Head of caudate nucleus (tissue), 42 donors: ENCODE data around the gene GHITM.
"Not testable (repeated sequence)": the region's sequence is repeated elsewhere in the genome, so short reads cannot be mapped to it uniquely, and the experiment has no call there.

Experiments
- DNase-seq, 42 donors: peaks; one replicate each; pipeline versions ENCODE4 v3.0.0 to v3.0.0-alpha.2; 2020 to 2021; ENCODE audit warnings: mixed read lengths in 7 of 42
- intact Hi-C: fragments of 100-400 bp; cut with DNase I; formaldehyde crosslinking; loops from one replicate; pipeline ENCODE4 v1.15.0; 2022

Gene GHITM

DNA sequence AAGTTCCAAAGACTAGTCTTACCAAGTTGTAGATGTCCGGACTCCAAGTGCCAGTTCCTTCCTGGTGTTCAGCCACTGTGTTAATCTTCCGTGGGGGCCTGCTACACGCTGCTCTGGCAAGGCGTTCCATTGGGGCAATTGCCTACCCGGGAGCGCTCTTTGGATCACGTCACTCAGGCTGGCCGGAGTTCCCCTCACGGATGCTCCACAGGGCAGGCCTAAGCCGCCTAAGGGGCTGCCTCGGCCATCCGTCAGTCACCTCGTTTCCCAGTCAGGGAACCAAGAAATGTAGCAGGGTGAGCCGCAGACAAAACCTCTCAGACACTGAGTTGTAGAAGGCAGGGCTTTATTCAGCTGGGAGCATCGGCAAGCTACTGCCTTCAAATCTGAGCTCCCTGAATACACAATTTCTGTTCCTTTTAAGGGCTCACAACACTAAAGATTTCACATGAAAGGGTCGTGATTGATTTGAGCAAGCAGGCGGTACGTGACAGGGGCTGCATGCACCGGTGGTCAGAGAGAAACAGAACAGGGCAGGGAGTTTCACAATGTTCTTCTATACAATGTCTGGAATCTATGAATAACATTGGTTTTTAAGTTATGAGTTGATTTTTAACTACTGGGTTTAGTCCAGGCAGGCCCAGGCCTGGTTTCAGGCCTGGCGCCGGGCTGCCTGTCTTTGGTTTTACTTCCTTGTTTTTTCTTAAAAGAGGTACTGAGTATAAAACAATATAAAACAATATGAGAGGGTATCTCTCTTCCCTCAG, 32.6 kb downstream of the GHITM start:
- DNase-seq = peak in 4 of 42 donors; percentile 7 to 33 (median 16)
- intact Hi-C loops = not testable (repeated sequence)

DNA sequence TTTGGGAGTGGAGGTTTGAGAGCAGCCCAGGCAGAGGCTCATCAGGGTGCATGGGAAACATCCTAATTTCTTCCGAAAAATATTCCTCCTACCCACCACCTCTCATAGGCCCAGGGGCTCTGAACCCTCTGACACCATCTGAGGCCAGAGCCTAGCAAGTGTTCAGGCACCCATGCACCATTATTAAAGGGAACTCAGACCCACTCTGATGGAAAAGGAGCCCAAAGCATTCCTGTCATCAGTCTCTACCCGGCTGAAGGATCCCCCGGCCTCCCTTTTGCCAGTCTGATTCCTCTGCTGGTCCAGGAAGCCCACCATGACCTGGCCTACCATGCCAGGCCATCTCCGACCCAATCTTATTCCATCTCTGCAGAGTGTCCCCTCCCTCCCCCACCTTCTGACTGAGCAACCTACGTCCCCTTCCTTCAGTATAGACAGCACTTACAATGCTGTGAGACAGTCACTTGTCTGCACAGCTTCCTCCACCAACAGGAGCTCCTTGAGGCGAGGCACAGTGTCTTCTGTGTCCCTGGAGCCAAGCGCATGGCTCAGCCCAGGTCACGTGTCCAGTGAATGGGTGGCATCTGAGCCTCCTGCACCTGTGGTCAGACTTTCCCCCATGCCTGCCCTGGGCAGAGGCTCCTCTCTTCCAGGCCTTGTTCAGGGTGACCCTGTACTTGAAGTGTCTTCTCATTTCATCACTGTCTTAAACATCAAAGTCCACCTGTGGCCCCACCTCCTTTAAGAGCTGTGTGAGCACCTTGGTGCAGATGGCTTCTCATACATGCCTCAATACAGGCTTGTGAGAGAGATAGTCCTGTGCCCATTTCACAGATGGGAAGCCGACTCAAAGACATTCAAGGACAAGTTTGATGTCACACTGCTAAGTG, 33.4 kb downstream of the GHITM start:
- peak in 4 of 42 donors; percentile 3 to 34 (median 11) for DNase-seq
- intact Hi-C loops = no loop called here

DNA sequence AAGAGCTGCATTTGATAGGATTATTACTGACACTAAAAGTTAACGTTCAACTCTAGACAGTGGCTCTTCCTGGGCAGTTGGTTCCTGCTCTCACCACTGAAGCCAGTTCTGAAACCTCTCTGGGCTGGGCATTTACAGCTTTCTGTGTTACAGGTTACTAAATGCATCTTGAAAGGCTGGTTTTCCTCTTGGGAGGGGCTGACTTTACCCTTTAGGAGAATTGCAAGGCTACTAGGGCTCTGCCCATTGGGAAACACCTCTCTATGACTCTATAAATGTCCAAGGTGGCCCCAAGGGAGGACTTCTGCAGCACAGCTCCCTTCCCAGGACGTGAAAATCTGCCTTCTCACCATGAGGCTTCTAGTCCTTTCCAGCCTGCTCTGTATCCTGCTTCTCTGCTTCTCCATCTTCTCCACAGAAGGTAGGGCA, 34.2 kb downstream of the GHITM start, which contains the start of gene GPR15LG:
TSS of gene GPR15LG (plus strand) at position 301 of the 429 bp plus-strand sequence. CDS start at position 352, 51 bp downstream.
- DNase-seq = peak in 2 of 42 donors; percentile 3 to 11
- intact Hi-C loops = no loop called here

DNA sequence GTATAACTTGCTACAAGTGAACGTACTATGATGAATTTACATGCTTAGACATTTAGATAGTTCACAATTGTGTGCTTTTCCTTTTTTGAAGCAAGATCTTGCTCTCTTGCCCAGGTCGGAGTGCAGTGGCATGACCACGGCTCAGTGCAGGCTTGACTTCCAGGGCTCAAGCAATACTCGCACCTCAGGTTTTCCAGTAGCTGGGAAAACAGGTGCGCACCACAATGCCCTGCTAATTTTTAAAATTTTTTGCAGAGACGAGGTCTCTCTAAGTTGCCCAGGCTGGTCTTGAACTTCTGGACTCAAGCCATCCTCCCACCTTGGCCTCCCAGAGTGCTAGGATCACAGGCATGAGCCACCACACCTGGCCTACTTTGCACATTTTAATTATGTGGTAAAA, 36.1 kb downstream of the GHITM start:
- intact Hi-C loops = no loop called here
- DNase-seq = peak in 1 of 42 donors; percentile 10

DNA sequence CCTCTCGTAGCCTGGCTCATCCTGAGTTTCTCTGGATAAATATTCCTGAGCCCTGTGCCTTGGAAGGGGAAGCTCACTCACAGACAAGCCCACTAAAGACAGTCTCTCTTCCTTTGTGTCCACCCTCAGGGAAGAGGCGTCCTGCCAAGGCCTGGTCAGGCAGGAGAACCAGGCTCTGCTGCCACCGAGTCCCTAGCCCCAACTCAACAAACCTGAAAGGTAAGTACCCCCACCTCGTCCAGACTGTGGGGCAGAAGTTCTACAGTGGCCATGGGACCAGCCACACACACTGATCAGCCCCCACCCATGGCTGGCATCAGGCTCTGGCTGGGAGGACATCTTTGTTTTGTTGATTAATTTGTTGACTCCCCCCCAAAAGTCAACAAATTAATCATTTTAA, 37.0 kb downstream of the GHITM start:
- DNase-seq = peak in 2 of 42 donors; percentile 6 to 20
- intact Hi-C loops = no loop called here

DNA sequence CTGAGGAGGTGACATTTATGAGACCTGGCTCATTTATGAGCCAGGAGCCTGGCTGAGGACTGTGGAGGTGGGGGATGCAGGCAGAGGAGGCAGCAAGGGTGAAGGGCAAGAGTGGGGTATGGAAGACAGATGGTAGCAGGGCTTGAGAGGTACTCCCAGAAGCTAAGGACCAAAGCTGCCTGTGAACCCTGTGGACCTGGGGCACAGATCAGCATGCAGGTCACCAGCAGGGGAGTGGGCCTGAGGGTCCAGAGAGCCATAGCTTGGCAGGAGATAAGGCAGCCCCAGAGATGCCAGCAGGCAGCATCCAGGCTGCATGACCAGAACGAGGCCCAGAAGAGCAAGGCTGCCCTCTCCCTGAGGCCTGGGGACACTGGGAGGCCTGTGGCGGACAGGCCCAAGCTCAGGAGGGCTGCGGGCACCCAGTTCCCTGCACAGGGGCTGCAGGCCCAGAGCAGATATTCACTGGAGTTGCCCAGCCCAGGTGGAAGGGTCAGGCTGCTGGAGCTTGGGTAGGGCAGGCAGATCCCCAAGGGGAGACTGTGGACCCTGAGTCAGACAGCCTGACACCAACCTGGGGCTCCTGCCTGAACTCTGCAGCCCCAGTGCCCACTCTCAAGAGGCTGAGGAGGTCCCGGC, 37.6 kb downstream of the GHITM start:
- intact Hi-C loops = no loop called here
- DNase-seq = peak in 2 of 42 donors; percentile 7 to 15

DNA sequence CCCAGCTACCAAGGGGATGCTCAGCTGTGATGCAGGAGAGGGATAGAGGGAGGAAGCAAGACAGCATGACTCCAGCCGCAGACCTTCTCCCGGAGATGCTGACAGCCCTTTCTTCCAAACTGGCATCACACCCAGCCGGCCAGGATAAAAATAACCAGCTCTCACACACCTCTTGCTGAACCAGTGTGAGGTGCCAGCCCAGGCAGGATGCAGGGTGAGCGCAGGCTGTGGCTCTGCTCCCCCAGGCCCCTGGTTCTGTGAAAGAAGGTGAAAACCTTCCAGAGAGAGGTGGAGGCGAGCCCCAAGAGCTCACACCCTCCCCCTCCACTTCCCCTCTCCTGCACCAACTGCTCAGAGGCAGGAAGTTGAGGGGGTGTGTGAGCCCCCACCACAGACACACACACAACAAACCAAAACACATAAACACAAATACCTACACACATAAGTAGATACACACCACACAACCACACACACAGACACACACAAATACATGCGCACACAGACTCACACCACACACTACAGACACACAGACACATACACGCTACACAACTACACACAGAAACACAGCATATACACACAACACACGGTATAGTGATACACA, 38.3 kb downstream of the GHITM start:
- DNase-seq = peak in 1 of 42 donors; percentile 20
- intact Hi-C loops = no loop called here

DNA sequence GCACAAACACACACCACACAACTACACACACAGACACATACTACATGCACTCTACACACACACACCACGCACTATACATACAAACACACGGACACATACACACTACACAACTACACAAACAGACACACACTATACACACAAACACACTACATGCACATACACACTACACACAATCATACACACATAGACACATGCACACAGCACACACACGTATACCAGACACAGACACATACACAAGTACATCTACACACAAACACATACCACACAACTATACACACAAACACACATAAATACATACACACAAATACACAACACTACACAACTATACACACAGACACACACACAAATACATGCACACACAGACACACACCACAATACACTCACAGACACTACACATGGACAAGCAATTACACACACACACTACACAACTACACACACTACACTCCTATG, 38.9 kb downstream of the GHITM start:
- peak in 1 of 42 donors; percentile 5 for DNase-seq
- intact Hi-C loops = no loop called here

DNA sequence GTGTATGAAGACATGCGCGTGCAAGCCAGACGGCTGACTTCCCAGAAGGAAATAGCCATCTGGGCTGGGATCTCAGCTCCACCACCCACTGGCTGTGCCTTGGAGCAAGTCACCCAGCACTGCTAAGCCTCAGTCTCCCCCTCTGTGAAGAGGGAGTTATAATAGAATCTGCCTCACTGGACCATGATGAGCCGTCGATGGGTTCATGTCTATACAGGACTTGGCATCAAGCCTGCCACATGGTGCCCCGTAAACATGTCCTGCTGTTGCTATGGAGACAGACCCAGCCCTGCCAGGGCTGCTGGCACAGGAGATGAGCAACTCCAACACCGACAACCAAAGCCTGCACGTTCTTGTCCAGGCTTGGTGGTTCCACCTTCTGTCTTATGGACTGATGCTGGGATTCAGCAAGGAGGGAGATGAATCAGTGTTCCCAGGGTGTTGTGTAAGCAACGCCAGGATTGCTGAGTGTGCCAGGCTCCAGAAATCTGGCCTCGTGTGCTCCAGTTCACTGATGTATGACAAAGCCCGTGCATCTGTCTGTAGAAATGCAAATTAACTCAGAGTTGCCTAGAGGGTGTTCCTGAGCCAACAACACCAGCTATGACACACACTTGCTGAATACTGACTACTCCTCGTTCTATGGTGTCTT, 39.9 kb downstream of the GHITM start:
- intact Hi-C loops = no loop called here
- peak in 21 of 42 donors; percentile 16 to 83 (median 41) for DNase-seq

DNA sequence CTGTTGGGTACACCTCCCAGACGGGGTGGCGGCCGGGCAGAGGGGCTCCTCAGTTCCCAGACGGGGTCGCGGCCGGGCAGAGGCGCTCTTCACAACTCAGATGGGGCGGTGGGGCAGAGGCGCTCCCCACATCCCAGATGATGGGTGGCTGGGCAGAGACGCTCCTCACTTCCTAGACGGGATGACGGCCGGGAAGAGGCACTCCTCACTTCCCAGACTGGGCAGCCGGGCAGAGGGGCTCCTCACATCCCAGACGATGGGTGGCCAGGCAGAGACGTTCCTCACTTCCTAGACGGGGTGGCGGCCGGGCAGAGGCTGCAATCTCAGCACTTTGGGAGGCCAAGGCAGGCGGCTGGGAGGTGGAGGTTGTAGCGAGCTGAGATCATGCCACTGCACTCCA, 41.1 kb downstream of the GHITM start:
- DNase-seq = peak in 1 of 42 donors; percentile 15

DNA sequence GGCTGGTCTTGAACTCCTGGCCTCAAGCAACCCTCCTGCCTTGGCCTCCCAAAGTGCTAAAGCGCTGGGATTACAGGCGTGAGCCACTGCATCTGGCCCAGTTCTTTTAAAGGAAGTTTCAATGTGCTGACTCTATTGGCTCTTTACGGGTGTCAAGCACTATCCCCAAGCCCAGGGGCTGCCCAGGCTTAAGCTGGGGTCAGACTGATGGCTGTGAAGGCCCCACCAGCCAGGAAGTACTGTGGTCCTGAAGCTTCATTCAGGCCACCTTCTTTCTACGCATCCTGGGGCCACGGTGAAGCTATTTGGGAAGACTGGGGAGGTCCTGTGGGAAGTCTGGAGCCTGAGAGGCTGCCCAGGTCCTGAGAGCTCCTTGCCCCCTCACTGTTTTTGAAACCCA, 42.3 kb downstream of the GHITM start:
- intact Hi-C loops = no loop called here
- DNase-seq = no peak

More for the DNA sequence above, 41.1 kb downstream of the GHITM start:
- intact Hi-C loops = not testable (repeated sequence)

DNA sequence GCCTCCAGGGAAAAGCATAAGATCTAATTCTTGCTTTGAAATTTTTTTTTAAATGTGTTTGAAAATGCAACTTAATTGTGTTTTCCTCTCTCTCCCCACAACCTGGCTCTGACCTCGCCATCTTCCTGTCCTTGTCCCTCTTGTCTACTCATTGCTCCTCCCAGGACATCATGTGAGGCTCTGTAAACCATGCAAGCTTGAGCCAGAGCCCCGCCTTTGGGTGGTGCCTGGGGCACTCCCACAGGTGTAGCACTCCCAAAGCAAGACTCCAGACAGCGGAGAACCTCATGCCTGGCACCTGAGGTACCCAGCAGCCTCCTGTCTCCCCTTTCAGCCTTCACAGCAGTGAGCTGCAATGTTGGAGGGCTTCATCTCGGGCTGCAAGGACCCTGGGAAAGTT, 45.2 kb downstream of the GHITM start:
- no peak for DNase-seq
- intact Hi-C loops = no loop called here

DNA sequence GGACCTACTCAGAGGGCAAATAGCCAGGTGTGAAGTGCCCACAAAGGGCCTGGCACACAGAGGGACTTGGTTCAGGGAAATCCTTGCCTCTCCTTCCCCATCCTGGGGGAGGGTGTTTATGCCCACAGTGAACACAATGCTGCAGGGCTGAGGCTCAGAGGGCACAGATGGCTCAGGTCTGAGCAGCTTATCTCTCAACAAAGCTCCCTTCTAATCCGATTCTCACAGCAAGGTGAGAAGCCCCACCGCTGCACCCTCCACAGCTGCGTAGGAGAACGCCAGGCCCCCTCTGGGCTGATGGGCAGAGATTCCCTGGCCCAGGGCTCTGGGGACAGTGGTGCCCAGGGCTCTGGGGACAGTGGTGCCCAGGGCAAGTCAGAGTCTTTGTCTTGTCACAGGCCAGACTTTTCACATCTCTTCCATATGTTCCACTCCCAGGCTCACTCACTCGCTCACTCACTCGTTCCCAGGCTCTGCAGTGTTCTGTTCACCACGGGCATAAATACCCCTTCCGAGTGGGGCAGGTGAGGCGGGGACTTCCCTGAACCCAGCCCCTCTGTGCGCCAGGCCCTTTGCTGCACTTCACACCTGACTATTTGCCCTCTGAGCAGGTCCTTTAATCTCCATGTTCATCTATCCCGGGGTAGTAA, 46.3 kb downstream of the GHITM start:
- DNase-seq = no peak
- intact Hi-C loops = no loop called here

DNA sequence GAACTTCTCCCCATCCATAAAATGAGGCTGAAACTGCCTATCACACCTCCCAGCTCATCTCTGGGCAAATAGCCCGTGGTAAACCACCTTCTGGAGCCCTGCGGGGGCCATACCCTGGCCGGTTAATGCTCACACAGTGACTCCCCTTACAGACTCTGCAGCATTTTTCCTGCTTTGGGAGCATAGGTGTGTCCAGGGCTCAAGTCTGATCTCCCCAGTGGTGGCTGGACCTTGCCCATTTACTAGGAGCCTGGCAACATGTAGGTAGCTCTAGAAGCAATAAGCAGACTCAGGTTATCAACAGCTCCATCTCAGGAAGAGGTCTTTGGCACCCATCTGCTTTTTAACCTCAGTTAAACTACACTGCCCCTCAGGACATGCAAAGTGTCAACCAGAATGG, 49.5 kb downstream of the GHITM start:
- DNase-seq = no peak
- intact Hi-C loops = no loop called here

DNA sequence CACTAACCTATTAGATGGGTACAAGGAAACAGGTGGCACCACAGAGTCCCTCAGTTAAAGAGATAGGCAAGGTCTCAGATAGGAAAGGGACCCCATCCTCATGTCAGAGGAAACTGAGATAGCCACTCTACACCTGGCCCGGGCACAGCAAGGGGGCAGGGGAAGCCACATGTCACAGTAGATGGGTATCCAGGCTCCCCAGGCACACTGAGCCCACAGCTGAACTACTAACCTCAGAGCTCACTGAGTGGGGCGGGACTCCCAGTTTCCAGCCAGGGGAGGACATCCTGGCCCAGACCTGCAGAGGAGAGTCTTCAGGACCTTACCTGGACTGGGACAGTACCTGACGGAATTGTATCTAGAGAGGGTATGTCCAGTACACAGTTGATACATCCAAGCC, 51.3 kb downstream of the GHITM start:
- intact Hi-C loops = no loop called here
- no peak for DNase-seq

DNA sequence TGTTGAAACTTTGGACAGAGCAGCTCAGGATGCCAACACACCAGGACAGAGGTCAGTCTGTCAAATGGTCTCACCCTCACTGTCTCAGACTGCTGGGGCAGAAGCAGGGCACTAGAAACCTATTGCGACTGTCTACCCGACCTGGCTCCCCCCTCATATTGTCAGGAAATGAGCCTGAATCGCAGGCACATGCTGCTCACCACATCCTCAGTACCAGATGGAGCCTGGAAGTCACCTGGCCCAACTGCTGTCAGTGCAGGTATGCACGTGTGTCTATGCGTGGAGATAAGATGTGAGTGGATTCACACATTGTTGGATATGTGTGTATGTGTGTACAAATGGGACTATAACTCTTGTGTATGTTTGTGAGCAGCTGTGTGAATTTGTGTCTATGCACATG, 51.8 kb downstream of the GHITM start:
- intact Hi-C loops = no loop called here

DNA sequence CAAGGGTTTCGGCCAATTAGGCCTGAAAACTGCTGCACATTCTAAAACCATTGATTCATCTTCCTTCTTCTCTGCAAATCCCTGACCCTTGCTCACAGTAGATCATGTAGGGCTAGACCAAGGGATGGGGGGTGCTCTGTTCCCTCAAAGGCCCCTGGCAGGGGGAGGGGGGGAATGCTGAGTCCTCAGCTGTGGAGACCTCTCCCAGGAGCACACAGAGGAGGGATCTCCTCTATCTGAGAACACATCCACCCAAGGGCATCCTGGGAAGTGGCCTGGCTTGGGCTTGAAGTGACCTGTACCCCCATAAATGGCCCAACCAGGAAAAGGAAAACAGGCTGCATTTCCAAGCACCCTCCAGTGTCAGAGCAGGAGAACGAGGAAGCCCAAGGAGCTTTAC, 54.0 kb downstream of the GHITM start:
- intact Hi-C loops = no loop called here
- DNase-seq = no peak

More for the DNA sequence above, 51.8 kb downstream of the GHITM start:
- no peak for DNase-seq

DNA sequence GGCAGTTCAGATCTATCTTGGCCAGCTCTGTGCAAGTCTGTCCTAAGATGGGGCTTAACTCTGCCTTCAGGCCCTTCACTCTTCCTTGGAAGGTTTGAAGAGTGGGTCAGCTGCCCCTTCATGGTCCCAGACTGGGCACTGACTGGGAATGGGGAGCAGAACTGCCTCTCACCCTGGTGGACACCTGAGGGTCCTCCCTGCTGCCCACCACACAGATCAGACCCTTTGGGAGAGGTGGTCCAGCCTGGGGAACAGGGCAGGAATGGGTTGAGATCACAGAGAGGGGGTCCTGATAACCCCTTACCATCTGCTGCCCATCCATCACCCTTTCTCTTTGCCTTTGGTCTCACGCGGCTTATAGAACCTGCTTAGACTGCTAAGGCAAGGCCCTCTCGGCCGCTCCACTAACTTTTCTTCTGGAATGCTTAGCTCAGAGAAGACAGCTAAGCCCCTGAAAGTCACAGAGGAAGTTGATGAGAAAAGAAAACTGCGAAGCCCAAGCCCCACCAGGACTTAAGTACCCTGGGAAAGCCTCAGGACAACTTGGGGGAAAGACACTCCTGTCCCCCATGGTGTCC, 54.6 kb downstream of the GHITM start:
- intact Hi-C loops = no loop called here

More for the DNA sequence above, 54.6 kb downstream of the GHITM start:
- no peak for DNase-seq
